ENCODE data around the gene IQCE.

The IQCE gene

GRCh38 chr7:2577914-2578680 is 19.3 kb downstream of the IQCE start:
- no peak for TF ChIP-seq CTCF (IDR thresholded peaks at IDR 0.05)

- TF ChIP-seq CTCF (IDR thresholded peaks at IDR 0.05), result no peak
Measured at GRCh38 chr7:2580636-2581035, 21.9 kb downstream of the IQCE start.

GRCh38 chr7:2582006-2582735 is 23.4 kb downstream of the IQCE start:
- no peak for TF ChIP-seq CTCF (IDR thresholded peaks at IDR 0.05)

- no peak for TF ChIP-seq CTCF (IDR thresholded peaks at IDR 0.05)
Measured at GRCh38 chr7:2583798-2584580, 25.2 kb downstream of the IQCE start.

GRCh38 chr7:2585446-2585845 is 26.7 kb downstream of the IQCE start:
- no peak for TF ChIP-seq CTCF (IDR thresholded peaks at IDR 0.05)

GRCh38 chr7:2586326-2587020 is 27.7 kb downstream of the IQCE start:
- no peak for TF ChIP-seq CTCF (IDR thresholded peaks at IDR 0.05)

GRCh38 chr7:2587134-2587533 is 28.4 kb downstream of the IQCE start:
- TF ChIP-seq CTCF (IDR thresholded peaks at IDR 0.05), result no peak
